ENCODE data around the gene SEPTIN11.

DNA sequence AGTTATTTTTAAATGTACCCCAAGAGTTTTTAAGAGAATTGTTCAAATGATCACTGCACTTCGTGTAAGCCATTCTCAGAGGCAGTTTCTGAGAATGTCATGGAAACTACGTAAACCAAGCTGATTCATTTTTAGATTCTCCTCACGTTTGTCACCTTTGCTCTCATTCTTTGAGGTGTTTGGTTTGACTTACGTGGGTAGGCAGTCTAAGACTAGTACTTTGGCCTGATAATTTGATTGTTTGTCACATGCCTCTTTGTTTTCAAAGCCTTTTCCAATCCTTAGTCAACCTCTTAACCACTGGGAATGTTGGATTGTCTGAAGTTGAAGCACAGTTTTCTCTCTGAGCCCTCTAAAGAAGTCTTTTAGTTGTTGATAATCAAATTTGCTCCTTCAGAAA is 10.5 kb downstream of the SEPTIN11 start:
- TF ChIP-seq POLR2A (IDR thresholded peaks at IDR 0.05) (no peak), POLR2AphosphoS5 (IDR thresholded peaks at IDR 0.05) (no peak)
- TF ChIP-seq, protein P1, sequence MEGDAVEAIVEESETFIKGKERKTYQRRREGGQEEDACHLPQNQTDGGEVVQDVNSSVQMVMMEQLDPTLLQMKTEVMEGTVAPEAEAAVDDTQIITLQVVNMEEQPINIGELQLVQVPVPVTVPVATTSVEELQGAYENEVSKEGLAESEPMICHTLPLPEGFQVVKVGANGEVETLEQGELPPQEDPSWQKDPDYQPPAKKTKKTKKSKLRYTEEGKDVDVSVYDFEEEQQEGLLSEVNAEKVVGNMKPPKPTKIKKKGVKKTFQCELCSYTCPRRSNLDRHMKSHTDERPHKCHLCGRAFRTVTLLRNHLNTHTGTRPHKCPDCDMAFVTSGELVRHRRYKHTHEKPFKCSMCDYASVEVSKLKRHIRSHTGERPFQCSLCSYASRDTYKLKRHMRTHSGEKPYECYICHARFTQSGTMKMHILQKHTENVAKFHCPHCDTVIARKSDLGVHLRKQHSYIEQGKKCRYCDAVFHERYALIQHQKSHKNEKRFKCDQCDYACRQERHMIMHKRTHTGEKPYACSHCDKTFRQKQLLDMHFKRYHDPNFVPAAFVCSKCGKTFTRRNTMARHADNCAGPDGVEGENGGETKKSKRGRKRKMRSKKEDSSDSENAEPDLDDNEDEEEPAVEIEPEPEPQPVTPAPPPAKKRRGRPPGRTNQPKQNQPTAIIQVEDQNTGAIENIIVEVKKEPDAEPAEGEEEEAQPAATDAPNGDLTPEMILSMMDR (IDR thresholded peaks at IDR 0.05), result no peak

Data from upper lobe of left lung (tissue), 4 donors.